Fibroblast of the aortic adventitia (primary cell): ENCODE measurements around the gene CENPU. TPM values are rescaled to one million over a fixed set of nuclear protein-coding genes. Genes with fewer than 3 reads are reported as not detected.

Experiments
- DNase-seq: peaks from one replicate; pipeline ENCODE4 v3.0.0-alpha.2; 2010; ENCODE audit warnings: low read depth
- H3K4me3 ChIP-seq: 2 replicates; pipeline ENCODE4 v1.5.1; 2011; ENCODE audit warnings: low read depth, mild to moderate bottlenecking, control low read depth, low read length, moderate library complexity
- total RNA-seq: library from RNA; depleted of rRNA; stranded (reverse); fragments of >200 nt; gene quantifications from 2 replicates; pipeline ENCODE4 v1.2.3, GENCODE V29; 2012; ENCODE audit warnings: low replicate concordance
- TF ChIP-seq, protein P1 (sequence below): IDR thresholded peaks from 2 replicates; pipeline ENCODE4 v1.5.1; 2011; ENCODE audit warnings: mild to moderate bottlenecking, low read length, control low read depth, inconsistent platforms; ENCODE audit not compliant: insufficient read depth

Gene CENPU
- total RNA-seq, 1 donor = 30.5 TPM

DNA sequence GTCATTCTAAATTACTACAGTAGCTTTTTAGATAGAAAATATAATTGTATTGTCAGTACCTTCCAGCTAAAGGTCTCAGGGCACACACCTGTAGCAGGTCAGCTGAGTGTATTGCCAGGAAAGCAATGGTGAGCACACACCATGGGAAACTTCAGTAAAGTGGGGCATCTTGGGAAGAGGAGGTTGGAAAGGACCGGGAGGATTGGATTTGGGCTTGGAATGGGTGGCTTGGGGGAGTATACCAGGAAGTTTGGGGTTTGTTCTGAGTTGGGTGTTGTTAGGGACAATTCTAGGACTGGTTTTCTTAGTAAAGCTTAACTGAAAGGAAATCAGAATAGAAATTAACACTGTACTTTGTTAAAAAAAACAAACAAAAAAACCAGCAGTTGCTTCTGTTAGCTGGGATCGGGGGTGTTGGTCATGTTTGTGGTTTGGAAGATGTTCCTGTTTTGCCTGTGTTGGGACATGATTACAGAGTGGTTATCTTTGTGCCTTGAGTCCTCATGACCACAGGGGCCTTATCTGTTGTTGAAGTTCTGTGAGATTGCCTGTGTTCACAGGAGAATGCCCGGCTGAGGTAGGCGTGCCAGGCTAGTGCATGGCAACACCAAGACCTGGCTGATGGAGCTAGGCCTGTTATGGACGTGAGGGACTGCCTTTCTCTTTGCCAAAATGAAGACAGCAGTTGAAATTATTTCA is 49.3 kb downstream of the CENPU start:
- DNase-seq = no peak
- TF ChIP-seq, protein P1, sequence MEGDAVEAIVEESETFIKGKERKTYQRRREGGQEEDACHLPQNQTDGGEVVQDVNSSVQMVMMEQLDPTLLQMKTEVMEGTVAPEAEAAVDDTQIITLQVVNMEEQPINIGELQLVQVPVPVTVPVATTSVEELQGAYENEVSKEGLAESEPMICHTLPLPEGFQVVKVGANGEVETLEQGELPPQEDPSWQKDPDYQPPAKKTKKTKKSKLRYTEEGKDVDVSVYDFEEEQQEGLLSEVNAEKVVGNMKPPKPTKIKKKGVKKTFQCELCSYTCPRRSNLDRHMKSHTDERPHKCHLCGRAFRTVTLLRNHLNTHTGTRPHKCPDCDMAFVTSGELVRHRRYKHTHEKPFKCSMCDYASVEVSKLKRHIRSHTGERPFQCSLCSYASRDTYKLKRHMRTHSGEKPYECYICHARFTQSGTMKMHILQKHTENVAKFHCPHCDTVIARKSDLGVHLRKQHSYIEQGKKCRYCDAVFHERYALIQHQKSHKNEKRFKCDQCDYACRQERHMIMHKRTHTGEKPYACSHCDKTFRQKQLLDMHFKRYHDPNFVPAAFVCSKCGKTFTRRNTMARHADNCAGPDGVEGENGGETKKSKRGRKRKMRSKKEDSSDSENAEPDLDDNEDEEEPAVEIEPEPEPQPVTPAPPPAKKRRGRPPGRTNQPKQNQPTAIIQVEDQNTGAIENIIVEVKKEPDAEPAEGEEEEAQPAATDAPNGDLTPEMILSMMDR = no peak
- no peak overlapping the region for H3K4me3 ChIP-seq

DNA sequence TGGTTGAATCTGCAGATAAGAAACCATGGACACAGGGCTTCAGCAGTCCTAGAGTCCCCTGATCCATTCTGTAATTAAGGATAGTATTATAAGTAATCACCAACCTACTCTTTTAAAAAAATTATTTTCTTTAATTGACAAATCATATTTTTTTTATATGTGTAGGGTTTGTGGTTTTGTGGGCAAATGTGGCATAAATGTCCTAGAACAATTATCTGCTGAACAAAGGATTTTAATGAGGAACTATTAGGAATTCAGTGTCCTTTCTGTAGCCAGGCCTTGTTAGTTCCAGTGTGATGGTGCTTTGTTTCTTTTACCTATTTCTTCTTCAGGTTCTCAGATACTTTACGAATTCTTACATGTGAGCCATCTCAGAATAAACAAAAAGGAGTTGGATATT is 52.0 kb downstream of the CENPU start:
- DNase-seq = no peak
- TF ChIP-seq, protein P1 = no peak

DNA sequence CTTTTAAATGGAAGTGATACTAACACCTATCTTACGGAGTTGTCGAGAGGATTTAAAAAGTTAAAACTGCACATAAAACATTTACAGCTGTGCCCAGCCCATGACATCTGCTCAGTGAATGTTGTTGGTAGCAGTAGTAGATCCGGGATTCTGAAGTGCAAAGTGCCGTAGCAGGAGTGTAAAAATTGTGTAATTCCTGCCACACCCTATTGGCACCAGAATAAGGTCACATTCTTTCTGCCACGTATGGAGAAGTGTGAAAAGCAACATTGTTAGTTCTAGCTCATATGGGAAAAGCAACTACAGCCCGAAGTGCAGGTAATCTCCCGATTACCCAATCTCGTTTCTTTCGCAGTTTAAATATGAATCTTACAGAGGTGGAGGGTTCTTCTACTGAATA is 53.2 kb downstream of the CENPU start:
- no peak overlapping the region for H3K4me3 ChIP-seq
- TF ChIP-seq, protein P1 = no peak
- no peak for DNase-seq

More for the DNA sequence above, 52.0 kb downstream of the CENPU start:
- no peak overlapping the region for H3K4me3 ChIP-seq

DNA sequence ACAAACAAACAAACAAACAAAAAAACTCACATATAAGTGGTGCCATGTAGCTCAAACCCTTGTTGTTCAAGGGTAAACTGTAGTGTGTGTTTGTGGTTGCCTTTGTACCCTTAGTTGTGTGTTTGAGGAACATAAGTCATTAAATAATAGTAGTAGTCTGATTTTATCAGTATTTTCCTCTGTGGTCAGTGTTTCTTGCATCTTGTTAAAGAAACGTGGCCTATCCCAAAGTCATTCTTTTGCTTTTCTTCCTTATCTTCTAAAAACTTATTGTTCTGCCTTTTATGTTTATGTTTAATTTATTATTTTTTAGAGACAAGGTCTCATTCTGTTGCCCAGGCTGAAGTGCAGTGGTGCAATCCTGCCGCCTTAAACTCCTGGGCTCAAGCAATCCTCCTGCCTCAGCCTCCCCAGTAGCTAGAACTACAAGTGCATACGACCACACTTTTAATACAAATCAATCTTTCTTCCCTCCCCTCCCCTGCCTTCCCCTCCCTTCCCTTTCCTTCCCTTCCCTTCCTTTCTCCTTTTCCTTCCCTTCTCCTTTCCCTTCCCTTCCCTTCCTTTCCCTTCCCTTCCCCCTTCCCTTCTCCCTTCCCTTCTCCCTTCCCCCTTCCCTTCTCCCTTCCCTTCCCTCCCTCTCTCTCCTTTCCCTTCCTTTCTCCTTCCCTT is 57.9 kb downstream of the CENPU start:
- H3K4me3 ChIP-seq = no peak overlapping the region
- no peak for DNase-seq
- TF ChIP-seq, protein P1 = no peak

DNA sequence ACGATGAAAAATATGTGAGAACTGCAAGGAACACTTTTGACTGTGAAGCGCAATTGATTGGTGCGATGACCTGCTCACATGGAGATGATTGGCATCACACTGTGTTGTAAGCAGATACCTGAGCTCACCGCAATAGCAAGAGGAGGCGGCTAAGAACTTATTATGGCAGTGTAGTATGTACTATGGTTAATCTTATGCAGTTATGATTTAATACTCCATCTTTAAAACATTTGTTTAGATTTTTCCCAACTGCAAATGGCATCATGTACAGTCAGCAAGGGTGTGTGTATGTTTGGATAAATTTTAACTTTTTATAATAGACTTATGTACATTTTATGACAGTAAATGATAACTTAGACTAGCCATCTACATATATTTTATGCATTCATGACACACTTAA is 58.9 kb downstream of the CENPU start:
- no peak overlapping the region for H3K4me3 ChIP-seq
- TF ChIP-seq, protein P1 = no peak

DNA sequence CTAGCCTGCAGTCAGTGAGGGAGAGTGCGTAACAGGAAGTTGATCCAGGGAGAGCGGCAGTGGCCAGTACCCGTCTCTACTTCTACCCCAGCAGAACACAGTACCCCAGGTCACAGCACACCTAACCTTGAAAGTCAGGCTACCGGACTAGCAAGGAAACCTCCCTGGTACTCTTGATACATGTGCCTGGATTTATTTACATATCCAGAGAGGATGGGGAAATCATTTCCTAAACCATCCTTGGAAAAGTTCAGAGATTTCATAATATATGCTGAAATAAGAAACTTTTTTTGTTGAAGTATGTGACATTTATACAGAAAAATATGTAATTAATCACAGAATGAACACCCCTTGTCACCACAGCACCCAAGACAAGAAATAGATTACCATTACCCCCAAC is 59.9 kb downstream of the CENPU start:
- H3K4me3 ChIP-seq = no peak overlapping the region
- DNase-seq = no peak
- TF ChIP-seq, protein P1 = no peak

More for the DNA sequence above, 58.9 kb downstream of the CENPU start:
- DNase-seq = no peak
